Activated CD4-positive, alpha-beta T cell treated with anti-CD3 and anti-CD28 coated beads, Interleukin-2, Interleukin-4, amounts not matched to agents 100 ng/mL and 50 ng/mL, durations not matched to agents 16 hours and 8 hours (primary cell): ENCODE measurements around the gene PRELID3B.

Source experiments
- DNase-seq: peaks from one replicate; pipeline ENCODE4 v3.0.0-alpha.2; 2020; ENCODE audit warnings: low spot score

PRELID3B gene

GRCh38 chr20:59008715-59009336 is 33.8 kb downstream of the PRELID3B start:
- DNase-seq: no peak

GRCh38 chr20:59007665-59008511 is 34.7 kb downstream of the PRELID3B start:
- no peak for DNase-seq

- no peak for DNase-seq
Observed at GRCh38 chr20:59006864-59007664, 35.5 kb downstream of the PRELID3B start, which contains the start of gene CTSZ. Gene CTSZ, minus strand, starts transcription at chr20:59007254. Its CDS starts 126 bp downstream, at chr20:59007128.

GRCh38 chr20:59006167-59006863 is 36.3 kb downstream of the PRELID3B start:
- DNase-seq: no peak

- no peak for DNase-seq
Observed at GRCh38 chr20:59005523-59006166, 36.9 kb downstream of the PRELID3B start.

GRCh38 chr20:59004763-59005522 is 37.6 kb downstream of the PRELID3B start:
- DNase-seq: no peak

- DNase-seq: no peak
Observed at GRCh38 chr20:59004493-59004762, 38.2 kb downstream of the PRELID3B start.

- DNase-seq: no peak
Observed at GRCh38 chr20:59003836-59004492, 38.6 kb downstream of the PRELID3B start.

GRCh38 chr20:59002874-59003399 is 39.6 kb downstream of the PRELID3B start:
- DNase-seq: no peak

- DNase-seq: no peak
Observed at GRCh38 chr20:59002388-59002787, 40.2 kb downstream of the PRELID3B start.

- DNase-seq: no peak
Observed at GRCh38 chr20:59001449-59002171, 41.0 kb downstream of the PRELID3B start.

GRCh38 chr20:59001068-59001448 is 41.5 kb downstream of the PRELID3B start:
- no peak for DNase-seq

GRCh38 chr20:59000326-59000725 is 42.3 kb downstream of the PRELID3B start:
- no peak for DNase-seq

GRCh38 chr20:58998656-58999055 is 43.9 kb downstream of the PRELID3B start:
- no peak for DNase-seq

GRCh38 chr20:58997141-58997770 is 45.3 kb downstream of the PRELID3B start:
- DNase-seq: no peak

GRCh38 chr20:58996226-58996611 is 46.4 kb downstream of the PRELID3B start:
- DNase-seq: no peak

- DNase-seq: no peak
Observed at GRCh38 chr20:58995461-58996225, 46.9 kb downstream of the PRELID3B start.
